ENCODE measurements around the gene DNM3. TPM values are rescaled to one million over a fixed set of nuclear protein-coding genes. Genes with fewer than 3 reads are reported as not detected.

The DNM3 gene
- total RNA-seq, 1 donor = 2.0 TPM

DNA sequence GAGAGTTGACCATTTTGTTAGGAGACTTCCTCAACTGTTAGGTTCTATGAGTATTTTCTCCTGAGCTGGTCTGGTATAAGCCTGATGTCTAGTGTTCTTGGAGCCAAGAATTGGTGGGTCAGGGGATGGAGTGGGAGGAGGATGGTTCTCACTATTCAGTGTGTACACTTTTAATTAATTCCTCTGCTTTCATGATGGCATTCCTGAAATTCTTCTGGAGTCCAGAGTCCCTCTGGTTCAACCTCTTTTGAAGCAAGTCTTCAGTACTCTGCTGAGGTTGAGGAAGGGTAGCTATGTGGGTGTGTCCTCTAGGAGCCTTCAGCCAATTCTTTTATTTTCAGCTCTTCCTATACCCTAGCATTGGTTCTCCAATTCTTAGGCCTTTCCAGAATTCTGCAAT is 149.1 kb downstream of the DNM3 start:
- DNase-seq (ENCODE audit: low read depth) = no peak
- H3K4me3 ChIP-seq (ENCODE audit: low read depth, low read length) = no peak overlapping the region
- TF ChIP-seq, protein P1, sequence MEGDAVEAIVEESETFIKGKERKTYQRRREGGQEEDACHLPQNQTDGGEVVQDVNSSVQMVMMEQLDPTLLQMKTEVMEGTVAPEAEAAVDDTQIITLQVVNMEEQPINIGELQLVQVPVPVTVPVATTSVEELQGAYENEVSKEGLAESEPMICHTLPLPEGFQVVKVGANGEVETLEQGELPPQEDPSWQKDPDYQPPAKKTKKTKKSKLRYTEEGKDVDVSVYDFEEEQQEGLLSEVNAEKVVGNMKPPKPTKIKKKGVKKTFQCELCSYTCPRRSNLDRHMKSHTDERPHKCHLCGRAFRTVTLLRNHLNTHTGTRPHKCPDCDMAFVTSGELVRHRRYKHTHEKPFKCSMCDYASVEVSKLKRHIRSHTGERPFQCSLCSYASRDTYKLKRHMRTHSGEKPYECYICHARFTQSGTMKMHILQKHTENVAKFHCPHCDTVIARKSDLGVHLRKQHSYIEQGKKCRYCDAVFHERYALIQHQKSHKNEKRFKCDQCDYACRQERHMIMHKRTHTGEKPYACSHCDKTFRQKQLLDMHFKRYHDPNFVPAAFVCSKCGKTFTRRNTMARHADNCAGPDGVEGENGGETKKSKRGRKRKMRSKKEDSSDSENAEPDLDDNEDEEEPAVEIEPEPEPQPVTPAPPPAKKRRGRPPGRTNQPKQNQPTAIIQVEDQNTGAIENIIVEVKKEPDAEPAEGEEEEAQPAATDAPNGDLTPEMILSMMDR (IDR thresholded peaks at IDR 0.05; ENCODE audit: insufficient read depth, low read length) = no peak

DNA sequence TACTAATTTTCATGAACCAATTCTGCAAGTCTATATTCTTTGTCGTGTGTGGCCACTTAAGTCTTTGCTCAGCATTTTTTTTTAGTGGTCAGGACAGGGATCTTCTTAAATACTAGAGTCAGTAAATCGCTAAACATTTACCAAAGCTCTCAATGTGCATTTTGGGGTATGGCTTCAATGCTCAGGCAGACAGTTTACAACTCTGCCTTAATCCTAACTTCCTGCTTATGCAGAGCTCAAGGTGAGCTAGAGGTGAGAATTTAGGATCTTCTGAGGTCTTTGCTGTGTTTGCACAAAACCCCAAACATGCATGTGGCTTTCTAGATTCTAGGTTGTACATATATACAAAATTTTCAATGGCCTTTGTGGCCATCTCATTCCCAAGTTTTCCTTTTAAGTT is 153.0 kb downstream of the DNM3 start:
- TF ChIP-seq, protein P1 (IDR thresholded peaks at IDR 0.05; ENCODE audit: insufficient read depth, low read length) = no peak
- H3K4me3 ChIP-seq (ENCODE audit: low read depth, low read length) = no peak overlapping the region
- DNase-seq (ENCODE audit: low read depth) = no peak

DNA sequence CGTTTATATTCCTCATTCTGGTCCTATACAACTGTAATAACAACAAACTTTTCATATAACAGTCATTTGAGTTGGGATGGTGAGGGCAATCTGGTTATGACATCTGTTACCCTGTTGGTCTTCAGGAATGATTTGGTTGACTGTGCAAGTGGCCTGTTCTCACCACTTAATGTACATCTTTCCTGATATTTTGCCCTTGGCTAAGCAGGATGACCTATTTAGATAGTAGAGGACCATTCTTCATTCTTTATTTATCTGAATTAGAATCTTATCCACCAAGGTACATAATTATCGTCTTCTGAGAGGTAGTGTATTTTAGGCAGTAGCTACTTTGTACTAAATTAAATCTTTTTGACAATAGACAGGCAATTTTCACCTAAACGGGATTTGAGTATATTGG is 154.3 kb downstream of the DNM3 start:
- TF ChIP-seq, protein P1 (IDR thresholded peaks at IDR 0.05; ENCODE audit: insufficient read depth, low read length) = no peak
- H3K4me3 ChIP-seq (ENCODE audit: low read depth, low read length) = no peak overlapping the region

DNA sequence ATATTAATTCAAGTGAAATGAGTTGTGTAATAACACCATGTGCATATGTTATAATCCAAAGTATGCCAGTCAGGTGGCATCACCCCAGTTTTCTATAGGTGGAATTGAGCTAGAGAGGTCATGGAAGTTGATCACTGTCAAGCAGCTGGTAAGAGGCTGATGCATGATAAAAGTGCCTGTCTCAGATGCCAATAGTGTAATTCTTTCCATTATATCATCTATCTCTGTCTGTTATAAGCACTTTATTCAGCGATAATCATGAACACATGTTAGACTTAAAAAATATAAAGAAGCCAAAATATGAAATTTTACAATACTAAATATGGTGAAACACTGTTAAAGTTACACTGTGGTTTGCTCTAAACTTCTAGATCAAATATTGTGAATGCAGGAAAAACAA is 156.6 kb downstream of the DNM3 start:
- no peak overlapping the region for H3K4me3 ChIP-seq (ENCODE audit: low read depth, low read length)
- DNase-seq (ENCODE audit: low read depth) = no peak
- TF ChIP-seq, protein P1 (IDR thresholded peaks at IDR 0.05; ENCODE audit: insufficient read depth, low read length) = no peak

More for the DNA sequence above, 154.3 kb downstream of the DNM3 start:
- no peak for DNase-seq (ENCODE audit: low read depth)

DNA sequence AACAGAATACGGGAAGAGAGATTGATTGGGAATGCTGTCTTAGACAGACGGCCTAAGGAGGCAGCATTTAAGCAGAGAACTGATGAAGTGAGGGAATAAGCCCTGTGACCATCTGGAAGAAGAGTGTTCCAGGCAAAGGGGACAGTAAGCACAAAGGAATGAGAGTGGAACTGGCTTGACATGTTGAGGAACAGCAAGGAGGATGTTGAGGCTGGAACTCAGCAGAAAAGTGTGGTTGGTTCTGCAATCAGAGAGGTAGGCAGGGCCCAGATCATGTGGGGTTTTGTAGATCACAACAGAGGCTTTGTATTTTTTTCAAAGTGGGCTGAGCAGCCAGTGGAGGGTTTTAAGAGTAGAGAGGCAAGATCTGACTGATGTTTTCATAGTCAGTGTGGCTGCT is 157.4 kb downstream of the DNM3 start:
- DNase-seq (ENCODE audit: low read depth) = no peak
- TF ChIP-seq, protein P1 (IDR thresholded peaks at IDR 0.05; ENCODE audit: insufficient read depth, low read length) = no peak
- H3K4me3 ChIP-seq (ENCODE audit: low read depth, low read length) = no peak overlapping the region

DNA sequence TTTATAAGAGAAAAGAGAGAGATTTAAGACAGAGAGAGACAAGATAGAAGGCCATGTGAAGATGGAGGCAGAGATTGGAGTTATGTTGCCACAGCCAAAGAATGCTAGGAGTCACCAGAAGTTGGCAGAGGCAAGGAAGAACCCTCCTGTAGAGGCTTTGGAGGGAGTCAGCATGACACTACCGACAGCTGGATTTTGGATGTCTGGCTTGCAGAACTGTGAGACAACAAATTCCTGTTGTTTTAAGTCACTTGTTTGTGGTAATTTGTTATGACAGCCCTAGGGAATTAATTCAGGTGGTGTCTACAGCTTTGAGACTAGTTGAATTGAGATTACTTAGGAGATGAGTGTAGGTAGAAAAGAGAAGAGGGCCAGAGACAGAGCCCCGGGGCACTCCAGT is 158.5 kb downstream of the DNM3 start:
- TF ChIP-seq, protein P1 (IDR thresholded peaks at IDR 0.05; ENCODE audit: insufficient read depth, low read length) = no peak
- no peak overlapping the region for H3K4me3 ChIP-seq (ENCODE audit: low read depth, low read length)
- DNase-seq (ENCODE audit: low read depth) = no peak

DNA sequence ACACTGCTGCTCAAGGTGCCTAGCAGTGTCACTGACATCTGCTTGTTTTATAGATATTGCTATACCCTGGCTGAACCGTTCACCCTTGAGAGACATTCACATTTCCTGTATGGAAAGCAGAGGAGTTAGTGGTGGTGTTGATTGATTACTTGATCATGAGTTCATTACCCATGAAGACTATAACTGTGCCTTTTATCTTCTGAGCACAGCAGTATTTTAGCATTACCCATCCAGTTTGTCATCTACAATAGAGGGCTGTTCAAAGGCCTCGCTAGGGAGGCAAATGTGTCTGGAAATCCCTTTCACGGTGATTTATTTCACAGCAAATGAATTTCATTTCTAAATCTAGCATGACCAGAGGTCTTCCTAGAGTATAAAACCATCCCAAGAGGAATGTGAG is 160.0 kb downstream of the DNM3 start:
- DNase-seq (ENCODE audit: low read depth) = no peak
- TF ChIP-seq, protein P1 (IDR thresholded peaks at IDR 0.05; ENCODE audit: insufficient read depth, low read length) = no peak
- no peak overlapping the region for H3K4me3 ChIP-seq (ENCODE audit: low read depth, low read length)
